Measurements from ENCODE around the gene HBQ1. TPM values are rescaled to one million over a fixed set of nuclear protein-coding genes. Genes with fewer than 3 reads are reported as not detected.
"Not testable (repeated sequence)": the region's sequence is repeated elsewhere in the genome, so short reads cannot be mapped to it uniquely, and the experiment has no call there.

HBQ1 gene
- total RNA-seq, 1 experiment from 2014 or later, result not detected

- DNase-seq (ENCODE audit: low read depth), result not testable (repeated sequence)
These were observed 29.1 kb downstream of the HBQ1 start for GRCh38 chr16:209359-209758.

- not testable (repeated sequence) for DNase-seq (ENCODE audit: low read depth)
These were observed 31.4 kb downstream of the HBQ1 start for GRCh38 chr16:211631-212180.

DNA sequence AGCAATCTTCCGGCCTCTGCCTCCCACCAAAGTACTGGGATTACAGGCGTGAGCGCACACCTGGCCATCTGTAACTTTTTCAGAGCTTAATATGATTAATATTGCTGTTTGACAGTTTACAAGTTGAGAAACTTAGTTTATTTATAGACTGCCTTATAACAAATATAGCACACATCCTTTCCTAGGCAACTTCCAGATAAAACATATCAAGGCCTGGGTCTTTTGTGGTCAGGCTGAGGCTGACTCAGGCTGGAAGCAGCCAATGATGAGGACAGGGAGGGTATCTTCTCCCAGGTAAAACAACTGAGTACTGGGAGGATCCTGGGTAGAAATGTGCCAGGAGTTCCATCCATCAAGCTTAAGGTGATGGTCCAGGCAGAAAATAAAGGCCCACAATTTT is 32.7 kb downstream of the HBQ1 start:
- DNase-seq (ENCODE audit: low read depth), result no peak

GRCh38 chr16:220021-220420 is 39.8 kb downstream of the HBQ1 start:
- DNase-seq (ENCODE audit: low read depth), result no peak

DNA sequence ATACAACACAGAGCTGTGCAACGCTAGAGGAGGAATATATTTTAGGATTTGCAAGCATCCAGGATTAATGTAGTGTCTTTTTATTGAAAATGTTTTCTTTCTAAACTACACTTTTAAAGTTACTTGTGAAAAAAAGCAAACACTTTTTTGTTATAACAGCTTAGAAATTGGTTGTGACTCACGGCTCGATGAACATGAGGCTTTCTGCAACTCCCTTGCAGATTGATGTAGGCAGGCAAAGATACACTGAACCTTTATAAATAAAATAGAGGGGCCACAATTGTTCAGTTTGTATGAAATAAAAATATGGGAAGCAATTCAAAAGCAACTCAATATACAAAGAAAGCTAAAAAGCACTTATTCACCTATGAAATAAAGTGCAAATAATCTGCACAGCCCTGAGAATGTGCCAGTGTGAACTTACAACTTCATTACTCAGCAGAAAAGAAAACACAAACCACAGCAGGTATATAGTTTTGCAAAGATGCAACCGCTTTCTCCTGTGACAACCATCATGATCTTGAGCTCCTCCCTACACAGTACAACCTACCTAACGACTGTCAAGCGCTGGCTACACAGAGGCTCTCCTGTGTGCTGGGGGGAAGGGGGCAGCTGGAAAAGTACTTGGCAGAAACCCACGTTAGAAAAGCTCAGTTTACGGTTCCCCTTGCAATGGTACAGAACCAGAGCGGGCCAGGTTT is 48.0 kb downstream of the HBQ1 start:
- peak; percentile 13 for DNase-seq (ENCODE audit: low read depth)

GRCh38 chr16:228852-229730 is 48.8 kb downstream of the HBQ1 start, which contains the start of gene LUC7L:
LUC7L (minus strand) TSS chr16:229449; CDS start chr16:229339, 110 bp downstream.
- peak; percentile 83 for DNase-seq (ENCODE audit: low read depth)

- peak; percentile 5 for DNase-seq (ENCODE audit: low read depth)
These were observed 49.5 kb downstream of the HBQ1 start for GRCh38 chr16:229731-230281.

- not testable (repeated sequence) for DNase-seq (ENCODE audit: low read depth)
These were observed 50.1 kb downstream of the HBQ1 start for GRCh38 chr16:230351-230750.

Other genes starting within 250 kb of the HBQ1 start
- 7.2 and 12.7 TPM in 2 replicates for gene POLR3K, start 126.9 kb upstream of the HBQ1 start, total RNA-seq (2014; rRNA removed; shearing (Covaris generic))
- 39.0 and 49.0 TPM in 2 replicates for gene SNRNP25, start 126.6 kb upstream of the HBQ1 start, total RNA-seq (2014; rRNA removed; shearing (Covaris generic))
- 14.6 and 19.9 TPM in 2 replicates for gene RHBDF1, start 107.8 kb upstream of the HBQ1 start, total RNA-seq (2014; rRNA removed; shearing (Covaris generic))
- gene MPG, start 102.2 kb upstream of the HBQ1 start, total RNA-seq (2014; rRNA removed; shearing (Covaris generic)), result 80.5 and 88.8 TPM in 2 replicates
- 4.6 and 6.0 TPM in 2 replicates for gene NPRL3, start 41.8 kb upstream of the HBQ1 start, total RNA-seq (2014; rRNA removed; shearing (Covaris generic))
- not detected in 2 replicates for gene HBZ, start 27.8 kb upstream of the HBQ1 start, total RNA-seq (2014; rRNA removed; shearing (Covaris generic))
- not detected in 2 replicates for gene HBM, start 14.5 kb upstream of the HBQ1 start, total RNA-seq (2014; rRNA removed; shearing (Covaris generic))
- not detected in 2 replicates for gene HBA2, start 7.6 kb upstream of the HBQ1 start, total RNA-seq (2014; rRNA removed; shearing (Covaris generic))
- gene HBA1, start 3.8 kb upstream of the HBQ1 start, total RNA-seq (2014; rRNA removed; shearing (Covaris generic)), result not detected in 2 replicates
- 16.8 and 17.2 TPM in 2 replicates for gene LUC7L, start 49.0 kb downstream of the HBQ1 start, total RNA-seq (2014; rRNA removed; shearing (Covaris generic))
- gene FAM234A, start 54.4 kb downstream of the HBQ1 start, total RNA-seq (2014; rRNA removed; shearing (Covaris generic)), result 38.1 and 76.0 TPM in 2 replicates
- gene RGS11, start 95.5 kb downstream of the HBQ1 start, total RNA-seq (2014; rRNA removed; shearing (Covaris generic)), result not detected in 2 replicates
- not detected in 2 replicates for gene ARHGDIG, start 100.1 kb downstream of the HBQ1 start, total RNA-seq (2014; rRNA removed; shearing (Covaris generic))
- 0.84 TPM in 1 of 2 replicates, not detected in the other for gene PDIA2, start 102.7 kb downstream of the HBQ1 start, total RNA-seq (2014; rRNA removed; shearing (Covaris generic))
- gene AXIN1, start 172.3 kb downstream of the HBQ1 start, total RNA-seq (2014; rRNA removed; shearing (Covaris generic)), result 5.8 and 8.3 TPM in 2 replicates
- gene MRPL28, start 190.1 kb downstream of the HBQ1 start, total RNA-seq (2014; rRNA removed; shearing (Covaris generic)), result 119 and 138 TPM in 2 replicates
- 20.2 and 25.8 TPM in 2 replicates for gene PGAP6, start 201.5 kb downstream of the HBQ1 start, total RNA-seq (2014; rRNA removed; shearing (Covaris generic))
- gene NME4, start 216.7 kb downstream of the HBQ1 start, total RNA-seq (2014; rRNA removed; shearing (Covaris generic)), result 72.3 and 76.0 TPM in 2 replicates
- gene DECR2, start 221.4 kb downstream of the HBQ1 start, total RNA-seq (2014; rRNA removed; shearing (Covaris generic)), result 8.9 and 10.1 TPM in 2 replicates
- gene RAB11FIP3, start 245.2 kb downstream of the HBQ1 start, total RNA-seq (2014; rRNA removed; shearing (Covaris generic)), result 6.5 and 10.1 TPM in 2 replicates

Measured in RPMI7951 (cell line).